Lung microvascular endothelial cell (primary cell): Measurements from ENCODE around the gene MAPK8IP2. TPM values are rescaled to one million over a fixed set of nuclear protein-coding genes. Genes with fewer than 3 reads are reported as not detected.
"Not testable (repeated sequence)": the region's sequence is repeated elsewhere in the genome, so short reads cannot be mapped to it uniquely, and the experiment has no call there.

Source experiments
- DNase-seq, 2 donors: peaks; one replicate each; pipeline versions ENCODE4 v3.0.0 to v3.0.0-alpha.2; 2010; ENCODE audit warnings: low read depth in 2 of 2
- total RNA-seq: library from RNA; depleted of rRNA; stranded (reverse); fragments of >200 nt; gene quantifications from 2 replicates; pipeline ENCODE4 v1.2.1, GENCODE V29; 2014

The MAPK8IP2 gene
- total RNA-seq, 1 donor from 2014 or later = 0.20 TPM

- DNase-seq = peak; percentile 41 to 58
Measured at GRCh38 chr22:50599816-50600455, 657 bp upstream of the MAPK8IP2 start.

- no peak for DNase-seq
Measured at GRCh38 chr22:50600967-50601668, 525 bp downstream of the MAPK8IP2 start.

GRCh38 chr22:50601669-50602337 lies 1.2 kb downstream of the MAPK8IP2 start:
- DNase-seq = no peak

- DNase-seq = no peak
Measured at GRCh38 chr22:50602338-50602700, 1.7 kb downstream of the MAPK8IP2 start.

GRCh38 chr22:50603511-50604255 lies 3.1 kb downstream of the MAPK8IP2 start:
- no peak for DNase-seq

- no peak for DNase-seq
Measured at GRCh38 chr22:50604256-50605001, 3.8 kb downstream of the MAPK8IP2 start.

- DNase-seq = no peak
Measured at GRCh38 chr22:50605002-50605612, 4.5 kb downstream of the MAPK8IP2 start.

GRCh38 chr22:50605613-50606074 lies 5.1 kb downstream of the MAPK8IP2 start:
- no peak for DNase-seq

- DNase-seq = no peak
Measured at GRCh38 chr22:50606165-50606945, 5.8 kb downstream of the MAPK8IP2 start.

GRCh38 chr22:50606946-50607658 lies 6.5 kb downstream of the MAPK8IP2 start:
- DNase-seq = no peak

- no peak for DNase-seq
Measured at GRCh38 chr22:50607659-50608020, 7.0 kb downstream of the MAPK8IP2 start.

GRCh38 chr22:50608058-50608840 lies 7.7 kb downstream of the MAPK8IP2 start:
- not testable (repeated sequence) for DNase-seq

GRCh38 chr22:50608996-50609395 lies 8.4 kb downstream of the MAPK8IP2 start:
- no peak for DNase-seq

- no peak for DNase-seq
Measured at GRCh38 chr22:50609599-50609998, 9.0 kb downstream of the MAPK8IP2 start.

- no peak for DNase-seq
Measured at GRCh38 chr22:50610041-50610451, 9.5 kb downstream of the MAPK8IP2 start.

- no peak for DNase-seq
Measured at GRCh38 chr22:50610581-50610980, 10.0 kb downstream of the MAPK8IP2 start.

GRCh38 chr22:50611341-50612060 lies 10.9 kb downstream of the MAPK8IP2 start:
- DNase-seq = no peak

GRCh38 chr22:50612168-50612527 lies 11.6 kb downstream of the MAPK8IP2 start:
- DNase-seq = no peak
